ENCODE data around the gene HBE1.

Gene HBE1

GRCh38 chr11:5242933-5243815 lies 26.6 kb downstream of the HBE1 start:
- DNase-seq (ENCODE audit: low spot score) = no peak
- Histone ChIP-seq H3K27me3 (ENCODE audit: insufficient read depth, poor library complexity, severe bottlenecking) (peaks cover 4% of the 10 kb centered on the region), H3K36me3 (ENCODE audit: low read depth) (no peaks in the 10 kb centered on the region), H3K27ac (ENCODE audit: poor library complexity, severe bottlenecking) (no peak overlapping the region), H3K4me3 (ENCODE audit: severe bottlenecking) (no peak overlapping the region), H3K9me3 (ENCODE audit: severe bottlenecking) (no peaks in the 10 kb centered on the region), H3K4me1 (ENCODE audit: insufficient read depth, poor library complexity, severe bottlenecking) (no peaks in the 10 kb centered on the region)
- TF ChIP-seq CTCF (IDR thresholded peaks at IDR 0.05; ENCODE audit: poor library complexity, severe bottlenecking) = no peak
- ATAC-seq (ENCODE audit: low read depth) = no peak

- Histone ChIP-seq H3K4me1 (ENCODE audit: insufficient read depth, poor library complexity, severe bottlenecking) (no peaks in the 10 kb centered on the region), H3K27me3 (ENCODE audit: insufficient read depth, poor library complexity, severe bottlenecking) (peaks cover 4% of the 10 kb centered on the region), H3K4me3 (ENCODE audit: severe bottlenecking) (no peak overlapping the region), H3K9me3 (ENCODE audit: severe bottlenecking) (no peaks in the 10 kb centered on the region), H3K36me3 (ENCODE audit: low read depth) (no peaks in the 10 kb centered on the region), H3K27ac (ENCODE audit: poor library complexity, severe bottlenecking) (no peak overlapping the region)
- DNase-seq (ENCODE audit: low spot score) (no peak), ATAC-seq (ENCODE audit: low read depth) (no peak)
- TF ChIP-seq CTCF (IDR thresholded peaks at IDR 0.05; ENCODE audit: poor library complexity, severe bottlenecking) = no peak
Observed at GRCh38 chr11:5242208-5242607, 27.5 kb downstream of the HBE1 start.

GRCh38 chr11:5241458-5241857 lies 28.3 kb downstream of the HBE1 start:
- Histone ChIP-seq H3K27ac (ENCODE audit: poor library complexity, severe bottlenecking) (no peak overlapping the region), H3K9me3 (ENCODE audit: severe bottlenecking) (no peaks in the 10 kb centered on the region), H3K4me3 (ENCODE audit: severe bottlenecking) (no peak overlapping the region), H3K27me3 (ENCODE audit: insufficient read depth, poor library complexity, severe bottlenecking) (peaks cover 4% of the 10 kb centered on the region), H3K36me3 (ENCODE audit: low read depth) (no peaks in the 10 kb centered on the region), H3K4me1 (ENCODE audit: insufficient read depth, poor library complexity, severe bottlenecking) (no peaks in the 10 kb centered on the region)
- ATAC-seq (ENCODE audit: low read depth) = no peak
- DNase-seq (ENCODE audit: low spot score) = no peak
- TF ChIP-seq CTCF (IDR thresholded peaks at IDR 0.05; ENCODE audit: poor library complexity, severe bottlenecking) = no peak

- ATAC-seq (ENCODE audit: low read depth) = no peak
- no peak for TF ChIP-seq CTCF (IDR thresholded peaks at IDR 0.05; ENCODE audit: poor library complexity, severe bottlenecking)
- H3K9me3 ChIP-seq (ENCODE audit: severe bottlenecking) = no peaks in the 10 kb centered on the region
Observed at GRCh38 chr11:5240458-5240857, 29.3 kb downstream of the HBE1 start.

GRCh38 chr11:5240056-5240455 lies 29.7 kb downstream of the HBE1 start:
- Histone ChIP-seq H3K27ac (ENCODE audit: poor library complexity, severe bottlenecking) (no peak overlapping the region), H3K9me3 (ENCODE audit: severe bottlenecking) (no peaks in the 10 kb centered on the region), H3K36me3 (ENCODE audit: low read depth) (no peaks in the 10 kb centered on the region), H3K4me1 (ENCODE audit: insufficient read depth, poor library complexity, severe bottlenecking) (no peaks in the 10 kb centered on the region), H3K4me3 (ENCODE audit: severe bottlenecking) (no peak overlapping the region), H3K27me3 (ENCODE audit: insufficient read depth, poor library complexity, severe bottlenecking) (peaks cover 4% of the 10 kb centered on the region)
- DNase-seq (ENCODE audit: low spot score) = no peak
- TF ChIP-seq CTCF (IDR thresholded peaks at IDR 0.05; ENCODE audit: poor library complexity, severe bottlenecking) = no peak
- ATAC-seq (ENCODE audit: low read depth) = no peak

More at GRCh38 chr11:5240458-5240857, 29.3 kb downstream of the HBE1 start:
- DNase-seq (ENCODE audit: low spot score) = no peak
- Histone ChIP-seq H3K4me3 (ENCODE audit: severe bottlenecking) (no peak overlapping the region), H3K36me3 (ENCODE audit: low read depth) (no peaks in the 10 kb centered on the region), H3K4me1 (ENCODE audit: insufficient read depth, poor library complexity, severe bottlenecking) (no peaks in the 10 kb centered on the region), H3K27ac (ENCODE audit: poor library complexity, severe bottlenecking) (no peak overlapping the region), H3K27me3 (ENCODE audit: insufficient read depth, poor library complexity, severe bottlenecking) (peaks cover 4% of the 10 kb centered on the region)
